ENCODE results near the gene HOXD9. TPM values are rescaled to one million over a fixed set of nuclear protein-coding genes. Genes with fewer than 3 reads are reported as not detected.

The HOXD9 gene
- total RNA-seq, 1 donor from 2014 or later: 12.5 TPM

- DNase-seq (ENCODE audit: extremely low spot score in 2 of 2): peak; percentile 72 to 87
- TF ChIP-seq POLR2A (IDR thresholded peaks at IDR 0.05): peak in 1 of 2 donors; percentile 44
- TF ChIP-seq, protein P1, sequence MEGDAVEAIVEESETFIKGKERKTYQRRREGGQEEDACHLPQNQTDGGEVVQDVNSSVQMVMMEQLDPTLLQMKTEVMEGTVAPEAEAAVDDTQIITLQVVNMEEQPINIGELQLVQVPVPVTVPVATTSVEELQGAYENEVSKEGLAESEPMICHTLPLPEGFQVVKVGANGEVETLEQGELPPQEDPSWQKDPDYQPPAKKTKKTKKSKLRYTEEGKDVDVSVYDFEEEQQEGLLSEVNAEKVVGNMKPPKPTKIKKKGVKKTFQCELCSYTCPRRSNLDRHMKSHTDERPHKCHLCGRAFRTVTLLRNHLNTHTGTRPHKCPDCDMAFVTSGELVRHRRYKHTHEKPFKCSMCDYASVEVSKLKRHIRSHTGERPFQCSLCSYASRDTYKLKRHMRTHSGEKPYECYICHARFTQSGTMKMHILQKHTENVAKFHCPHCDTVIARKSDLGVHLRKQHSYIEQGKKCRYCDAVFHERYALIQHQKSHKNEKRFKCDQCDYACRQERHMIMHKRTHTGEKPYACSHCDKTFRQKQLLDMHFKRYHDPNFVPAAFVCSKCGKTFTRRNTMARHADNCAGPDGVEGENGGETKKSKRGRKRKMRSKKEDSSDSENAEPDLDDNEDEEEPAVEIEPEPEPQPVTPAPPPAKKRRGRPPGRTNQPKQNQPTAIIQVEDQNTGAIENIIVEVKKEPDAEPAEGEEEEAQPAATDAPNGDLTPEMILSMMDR (IDR thresholded peaks at IDR 0.05): no peak
- peak in 1 of 2 donors; percentile 80 for TF ChIP-seq POLR2AphosphoS5 (IDR thresholded peaks at IDR 0.05; ENCODE audit: insufficient read depth in 1 of 2, low read depth in 1 of 2)
- intact Hi-C loops (cut with DNase I): loop anchor here (10.0 kb wide), 1 partner anchor 1746 kb away; the partner anchor contains the start of gene SP9
- Histone ChIP-seq H3K4me3 (peak overlapping the region; percentile 49 to 52), H3K36me3 (no peaks in the 10 kb centered on the region), H3K27ac (peak overlapping the region; percentile 93), H3K27me3 (peaks cover 9% of the 10 kb centered on the region), H3K4me1 (peaks cover 45% of the 10 kb centered on the region), H3K9me3 (no peaks in the 10 kb centered on the region)
These were observed 41.8 kb upstream of the HOXD9 start for GRCh38 chr2:176080540-176081375.

- H3K27me3 ChIP-seq: peaks cover 9% of the 10 kb centered on the region
- intact Hi-C loops (cut with DNase I): loop anchor here (10.0 kb wide), 1 partner anchor 1747 kb away; the partner anchor contains the start of gene SP9
- no peak for DNase-seq (ENCODE audit: extremely low spot score in 2 of 2)
- H3K4me3 ChIP-seq: peak overlapping the region; percentile 49 to 52
- peaks cover 51% of the 10 kb centered on the region for H3K4me1 ChIP-seq
- no peaks in the 10 kb centered on the region for H3K9me3 ChIP-seq
- peak overlapping the region; percentile 93 for H3K27ac ChIP-seq
- H3K36me3 ChIP-seq: no peaks in the 10 kb centered on the region
- TF ChIP-seq POLR2AphosphoS5 (IDR thresholded peaks at IDR 0.05; ENCODE audit: insufficient read depth in 1 of 2, low read depth in 1 of 2): no peak
- TF ChIP-seq POLR2A (IDR thresholded peaks at IDR 0.05): no peak
- TF ChIP-seq, protein P1 (IDR thresholded peaks at IDR 0.05): no peak
These were observed 41.1 kb upstream of the HOXD9 start for GRCh38 chr2:176081376-176081836.

DNA sequence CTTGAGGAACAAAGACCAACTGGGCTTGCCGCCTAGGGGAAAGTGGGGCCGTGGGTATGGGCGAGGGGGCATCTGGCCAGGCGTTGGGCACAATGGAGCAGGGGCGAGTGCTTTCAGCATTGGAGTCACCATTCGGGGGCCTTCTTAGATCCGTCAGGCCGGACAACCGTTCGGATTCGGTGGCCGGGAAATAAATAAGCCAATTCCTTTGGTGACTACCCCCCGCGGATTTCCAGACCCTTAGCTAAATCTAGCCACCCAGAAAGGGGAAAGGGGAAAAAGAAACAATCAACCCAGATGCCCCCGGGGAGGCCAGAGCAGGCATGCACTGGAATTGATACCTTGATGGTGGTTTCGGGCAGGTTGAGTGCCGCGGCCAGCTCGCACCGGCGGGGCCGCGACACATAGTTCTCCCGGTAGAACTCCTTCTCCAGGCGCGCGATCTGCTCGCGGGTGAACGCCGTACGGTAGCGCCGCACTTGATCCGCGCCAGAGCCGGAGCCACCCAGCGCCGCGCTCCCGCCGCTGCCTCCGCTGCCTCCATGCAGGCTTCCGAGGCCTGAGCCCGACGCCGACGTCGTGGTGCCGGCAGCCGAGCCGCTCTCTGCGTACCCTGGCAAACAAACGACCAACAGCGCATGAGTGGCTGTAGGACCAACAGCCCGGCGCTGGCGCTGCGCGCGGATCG is 40.5 kb upstream of the HOXD9 start:
- H3K36me3 ChIP-seq: no peaks in the 10 kb centered on the region
- intact Hi-C loops (cut with DNase I): loop anchor here (10.0 kb wide), 1 partner anchor 1747 kb away; the partner anchor contains the start of gene SP9
- peak in 1 of 2 donors; percentile 84 for DNase-seq (ENCODE audit: extremely low spot score in 2 of 2)
- H3K4me3 ChIP-seq: peak overlapping the region; percentile 49 to 52
- peaks cover 9% of the 10 kb centered on the region for H3K27me3 ChIP-seq
- H3K4me1 ChIP-seq: peaks cover 55% of the 10 kb centered on the region
- TF ChIP-seq POLR2AphosphoS5 (IDR thresholded peaks at IDR 0.05; ENCODE audit: insufficient read depth in 1 of 2, low read depth in 1 of 2): peak in 1 of 2 donors; percentile 27
- TF ChIP-seq, protein P1 (IDR thresholded peaks at IDR 0.05): no peak
- no peaks in the 10 kb centered on the region for H3K9me3 ChIP-seq
- H3K27ac ChIP-seq: peak overlapping the region; percentile 93

DNA sequence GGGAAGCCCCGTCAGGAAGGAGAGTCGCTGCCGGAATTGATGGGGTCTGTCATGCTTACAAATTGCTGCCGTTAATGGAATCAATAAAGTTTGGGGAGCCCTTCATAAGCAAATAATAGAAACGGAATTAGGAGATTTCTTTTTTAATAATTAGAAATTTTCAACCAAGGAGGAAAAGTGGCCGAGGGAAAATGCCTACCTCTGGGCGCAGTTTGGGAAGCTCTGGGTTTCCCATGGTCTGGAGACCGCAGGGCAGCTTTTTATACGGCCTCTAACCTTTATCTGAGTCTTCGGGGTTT is 40.0 kb upstream of the HOXD9 start:
- H3K36me3 ChIP-seq: no peaks in the 10 kb centered on the region
- H3K9me3 ChIP-seq: no peaks in the 10 kb centered on the region
- intact Hi-C loops (cut with DNase I): loop anchor here (10.0 kb wide), 1 partner anchor 1748 kb away; the partner anchor contains the start of gene SP9
- peaks cover 9% of the 10 kb centered on the region for H3K27me3 ChIP-seq
- TF ChIP-seq, protein P1 (IDR thresholded peaks at IDR 0.05): no peak
- TF ChIP-seq POLR2A (IDR thresholded peaks at IDR 0.05) (no peak), POLR2AphosphoS5 (IDR thresholded peaks at IDR 0.05; ENCODE audit: insufficient read depth in 1 of 2, low read depth in 1 of 2) (no peak)
- peak overlapping the region; percentile 49 to 52 for H3K4me3 ChIP-seq
- peak overlapping the region; percentile 93 for H3K27ac ChIP-seq
- H3K4me1 ChIP-seq: peaks cover 55% of the 10 kb centered on the region
- DNase-seq (ENCODE audit: extremely low spot score in 2 of 2): no peak
